Measurements from ENCODE around the gene FOXP2. TPM values are rescaled to one million over a fixed set of nuclear protein-coding genes. Genes with fewer than 3 reads are reported as not detected.

Gene FOXP2
- total RNA-seq, 2 donors from 2014 or later: 13.3 to 14.9 TPM

DNA sequence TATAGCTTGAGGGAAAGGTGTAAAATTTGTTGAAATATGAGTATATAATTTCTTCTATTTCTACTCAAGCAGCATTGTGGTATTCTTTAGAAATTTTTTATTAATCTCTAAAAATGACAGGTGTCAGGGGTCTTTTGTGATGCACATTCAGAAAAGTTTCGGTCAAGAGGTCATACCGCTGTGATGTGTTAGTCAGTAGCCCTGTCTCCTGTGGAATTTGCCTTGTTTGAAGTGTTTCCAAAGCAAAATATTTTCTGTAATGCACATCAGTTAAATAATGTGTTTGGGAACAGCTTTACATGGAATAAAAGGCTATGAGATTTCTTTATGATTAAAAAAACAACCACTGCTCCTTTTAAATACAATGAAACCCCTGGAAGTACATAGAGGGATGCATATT, 35.8 kb downstream of the FOXP2 start:
- Histone ChIP-seq H3K27me3 (ENCODE audit: control insufficient read depth, insufficient read depth, low read length, poor library complexity, severe bottlenecking) (no peaks in the 10 kb centered on the region), H3K9me3 (ENCODE audit: control insufficient read depth, low read length) (no peaks in the 10 kb centered on the region), H3K36me3 (ENCODE audit: control insufficient read depth, insufficient read depth, low read length) (no peaks in the 10 kb centered on the region), H3K9ac (ENCODE audit: extremely low read depth, low read length, poor library complexity, severe bottlenecking) (no peak overlapping the region), H3K4me3 (ENCODE audit: low read length) (no peak overlapping the region), H3K4me1 (ENCODE audit: control insufficient read depth, insufficient read depth, low read length) (no peaks in the 10 kb centered on the region), H3K27ac (ENCODE audit: low read depth, low read length) (no peak overlapping the region)
- no peak overlapping the region for H3K27ac Mint-ChIP-seq
- TF ChIP-seq CTCF (conservative IDR thresholded peaks at IDR 0.05): no peak
- WGBS, 2 experiments (ENCODE audit: insufficient coverage in 1 of 2, insufficient read length in 1 of 2): 81 to 100% methylated on average over 2 of the region's 2 CpGs
- H3K4me1 Mint-ChIP-seq: peaks cover 4% of the 10 kb centered on the region
- H3K4me3 Mint-ChIP-seq: no peak overlapping the region
- no peaks in the 10 kb centered on the region for H3K36me3 Mint-ChIP-seq (ENCODE audit: low read depth)
- H3K27me3 Mint-ChIP-seq (ENCODE audit: insufficient read depth): no peaks in the 10 kb centered on the region
- DNase-seq: no peak
- H3K9me3 Mint-ChIP-seq: peaks cover 1% of the 10 kb centered on the region

DNA sequence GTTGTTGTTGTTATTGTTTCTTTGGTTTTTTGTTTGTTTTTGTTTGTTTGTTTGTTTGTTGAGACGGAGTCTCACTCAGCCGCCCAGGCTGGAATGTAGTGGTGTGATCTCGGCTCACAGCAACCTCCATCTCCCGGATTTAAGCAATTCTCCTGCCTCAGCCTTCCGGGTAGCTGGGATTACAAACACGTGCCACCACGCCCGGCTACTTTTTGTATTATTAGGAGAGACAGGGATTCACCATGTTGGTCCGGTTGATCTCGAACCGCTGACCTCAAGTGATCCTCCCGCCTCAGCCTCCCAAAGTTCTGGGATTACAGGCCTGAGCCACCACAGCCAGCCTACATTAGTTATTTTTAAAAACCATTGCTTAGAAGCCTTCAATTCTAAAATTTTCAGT, 45.0 kb downstream of the FOXP2 start:
- Histone ChIP-seq H3K4me3 (ENCODE audit: low read length) (no peak overlapping the region), H3K9ac (ENCODE audit: extremely low read depth, low read length, poor library complexity, severe bottlenecking) (no peak overlapping the region), H3K4me1 (ENCODE audit: control insufficient read depth, insufficient read depth, low read length) (peaks cover 3% of the 10 kb centered on the region), H3K9me3 (ENCODE audit: control insufficient read depth, low read length) (no peaks in the 10 kb centered on the region), H3K36me3 (ENCODE audit: control insufficient read depth, insufficient read depth, low read length) (no peaks in the 10 kb centered on the region), H3K27ac (ENCODE audit: low read depth, low read length) (no peak overlapping the region), H3K27me3 (ENCODE audit: control insufficient read depth, insufficient read depth, low read length, poor library complexity, severe bottlenecking) (no peaks in the 10 kb centered on the region)
- DNase-seq: no peak
- Mint-ChIP-seq H3K4me1 (no peaks in the 10 kb centered on the region), H3K27me3 (ENCODE audit: insufficient read depth) (no peaks in the 10 kb centered on the region), H3K27ac (no peak overlapping the region), H3K9me3 (no peaks in the 10 kb centered on the region), H3K36me3 (ENCODE audit: low read depth) (no peaks in the 10 kb centered on the region), H3K4me3 (no peak overlapping the region)
- TF ChIP-seq CTCF (conservative IDR thresholded peaks at IDR 0.05): no peak
- 96% methylated on average over 12 of the region's 12 CpGs; no CpG with 5 or more reads in 1 of the 2 experiments for whole genome bisulfite sequencing, 2 experiments (ENCODE audit: insufficient coverage in 1 of 2, insufficient read length in 1 of 2)

- no peak overlapping the region for H3K4me3 ChIP-seq (ENCODE audit: low read length)
- Mint-ChIP-seq H3K4me3 (no peak overlapping the region), H3K27ac (no peak overlapping the region), H3K9me3 (no peaks in the 10 kb centered on the region), H3K36me3 (ENCODE audit: low read depth) (no peaks in the 10 kb centered on the region), H3K4me1 (no peaks in the 10 kb centered on the region), H3K27me3 (ENCODE audit: insufficient read depth) (no peaks in the 10 kb centered on the region)
- H3K27ac ChIP-seq (ENCODE audit: low read depth, low read length): no peak overlapping the region
- WGBS, 2 experiments (ENCODE audit: insufficient coverage in 1 of 2, insufficient read length in 1 of 2): 100% methylated on average over 1 of the region's 2 CpGs; no CpG with 5 or more reads in 1 of the 2 experiments
- H3K9ac ChIP-seq (ENCODE audit: extremely low read depth, low read length, poor library complexity, severe bottlenecking): no peak overlapping the region
- no peaks in the 10 kb centered on the region for H3K27me3 ChIP-seq (ENCODE audit: control insufficient read depth, insufficient read depth, low read length, poor library complexity, severe bottlenecking)
- H3K9me3 ChIP-seq (ENCODE audit: control insufficient read depth, low read length): no peaks in the 10 kb centered on the region
- no peak for TF ChIP-seq CTCF (conservative IDR thresholded peaks at IDR 0.05)
- no peak for DNase-seq
- no peaks in the 10 kb centered on the region for H3K36me3 ChIP-seq (ENCODE audit: control insufficient read depth, insufficient read depth, low read length)
- peaks cover 3% of the 10 kb centered on the region for H3K4me1 ChIP-seq (ENCODE audit: control insufficient read depth, insufficient read depth, low read length)
Measured at GRCh38 chr7:114460021-114460420, 45.4 kb downstream of the FOXP2 start.

All from endodermal cell (in vitro differentiated cells).